HepG2 (cell line): Measurements from ENCODE around the gene NEURL1.

Experiments
- ASH2L ChIP-seq: fragments of 300-600, 200-600 bp; sonication (generic); IDR thresholded peaks from 2 replicates; pipeline ENCODE4 v1.7.0; 2017; ENCODE audit warnings: low read depth, mild to moderate bottlenecking, moderate library complexity, mixed read lengths, low read length; ENCODE audit not compliant: insufficient read length
- EP300 ChIP-seq, 3 experiments: sonication (generic) in 1 of 3; formaldehyde crosslinking in 1 of 3; IDR thresholded peaks; 2 replicates each; pipeline versions ENCODE4 v1.5.1 to v1.6.1; 2011 to 2020; ENCODE audit warnings: low read depth in 2 of 3, low read length in 2 of 3, borderline replicate concordance in 1 of 3, improper control_type of control experiment in 1 of 3, mild to moderate bottlenecking in 1 of 3, missing genetic modification reagents in 1 of 3, moderate library complexity in 1 of 3
- RFX5 ChIP-seq: IDR thresholded peaks from 2 replicates; pipeline ENCODE4 v1.6.1; 2011; ENCODE audit warnings: low read depth, low read length, improper control_type of control experiment
- ZBTB49 ChIP-seq: sonication (generic); formaldehyde crosslinking; IDR thresholded peaks from 2 replicates; pipeline ENCODE4 v1.4.0; 2020; ENCODE audit warnings: missing genetic modification reagents, borderline replicate concordance
- ZKSCAN8 ChIP-seq: IDR thresholded peaks from 2 replicates; pipeline ENCODE4 v1.6.1; 2016; ENCODE audit warnings: borderline replicate concordance, missing genetic modification reagents, missing compliant biosample characterization

- TF ChIP-seq ASH2L (no peak), EP300 (IDR thresholded peaks at IDR 0.05; ENCODE audit: low read depth in 2 of 2, low read length in 2 of 2) (no peak), EP300 (CRISPR knock-in tag; IDR thresholded peaks at IDR 0.05; ENCODE audit: borderline replicate concordance) (no peak), ZBTB49 (no peak), RFX5 (no peak), ZKSCAN8 (CRISPR knock-in tag) (no peak)
Measured at GRCh38 chr10:103510791-103511752, 17.6 kb downstream of the NEURL1 start.
